OCI-LY7 (cell line): ENCODE measurements around the gene AKAP10.

Source experiments
- CTCF ChIP-seq: fragments of 200-600 bp; sonication (generic); conservative IDR thresholded peaks from 2 replicates; pipeline ENCODE4 v1.5.1; 2014; ENCODE audit warnings: mild to moderate bottlenecking, antibody characterized with exemption, low read length, moderate library complexity, mixed read lengths
- EZH2phosphoT487 ChIP-seq: fragments of 200-600 bp; sonication (generic); IDR thresholded peaks from 2 replicates; pipeline ENCODE4 v1.6.1; 2018; ENCODE audit warnings: low read depth, borderline replicate concordance, mild to moderate bottlenecking, mixed run types, antibody characterized with exemption, low read length, moderate library complexity, mixed read lengths

- TF ChIP-seq CTCF (no peak), EZH2phosphoT487 (no peak)
Observed at GRCh38 chr17:19987897-19988296, 10.3 kb upstream of the AKAP10 start.
